Parathyroid adenoma (tissue), 2 donors: ENCODE measurements around the gene FBXO36.
"Not testable (repeated sequence)": the region's sequence is repeated elsewhere in the genome, so short reads cannot be mapped to it uniquely, and the experiment has no call there.

ENCODE experiments used
- H2AFZ ChIP-seq: fragments of 300-600 bp; sonication (generic); one replicate; pipeline ENCODE4 v1.7.0; 2017; ENCODE audit warnings: antibody characterized with exemption, mild to moderate bottlenecking
- H3K27ac ChIP-seq: fragments of 300-600 bp; sonication (generic); one replicate; pipeline ENCODE4 v1.7.0; 2017
- H3K27me3 ChIP-seq: fragments of 300-600 bp; sonication (generic); one replicate; pipeline ENCODE4 v1.7.0; 2017; ENCODE audit warnings: low read length; ENCODE audit not compliant: control insufficient read depth, insufficient read depth
- H3K36me3 ChIP-seq: fragments of 300-600 bp; sonication (generic); one replicate; pipeline ENCODE4 v1.7.0; 2017; ENCODE audit warnings: low read length; ENCODE audit not compliant: control insufficient read depth, insufficient read depth
- H3K4me1 ChIP-seq: fragments of 300-600 bp; sonication (generic); one replicate; pipeline ENCODE4 v1.7.0; 2017; ENCODE audit warnings: control low read depth
- H3K4me2 ChIP-seq: fragments of 300-600 bp; sonication (generic); one replicate; pipeline ENCODE4 v1.7.0; 2017; ENCODE audit warnings: low read length
- H3K4me3 ChIP-seq: fragments of 300-600 bp; sonication (generic); one replicate; pipeline ENCODE4 v1.7.0; 2017; ENCODE audit warnings: low read depth, low read length
- H3K79me2 ChIP-seq: fragments of 300-600 bp; sonication (generic); one replicate; pipeline ENCODE4 v1.7.0; 2017; ENCODE audit warnings: control low read depth
- H3K9ac ChIP-seq: fragments of 300-600 bp; sonication (generic); one replicate; pipeline ENCODE4 v1.7.0; 2017; ENCODE audit warnings: mild to moderate bottlenecking
- H3K9me3 ChIP-seq: fragments of 300-600 bp; sonication (generic); one replicate; pipeline ENCODE4 v1.7.0; 2017; ENCODE audit warnings: low read length; ENCODE audit not compliant: control insufficient read depth
- CTCF ChIP-seq: fragments of 300-600 bp; sonication (generic); IDR thresholded peaks from one replicate; pipeline ENCODE4 v1.7.0; 2017; ENCODE audit warnings: antibody characterized with exemption, mild to moderate bottlenecking
- donor health status: primary hyperparathyroidism.

The FBXO36 gene

GRCh38 chr2:229899604-229900003 is 22.7 kb upstream of the FBXO36 start:
- Histone ChIP-seq H3K27me3 (no peaks in the 10 kb centered on the region), H3K9ac (no peak overlapping the region), H3K27ac (no peak overlapping the region), H3K4me1 (peaks cover 5% of the 10 kb centered on the region), H3K4me2 (no peak overlapping the region), H2AFZ (no peak overlapping the region), H3K4me3 (no peak overlapping the region), H3K79me2 (peaks cover 52% of the 10 kb centered on the region), H3K9me3 (no peaks in the 10 kb centered on the region), H3K36me3 (no peaks in the 10 kb centered on the region)
- no peak for TF ChIP-seq CTCF

- Histone ChIP-seq H3K36me3 (no peaks in the 10 kb centered on the region), H3K4me1 (peaks cover 5% of the 10 kb centered on the region), H3K9ac (no peak overlapping the region), H3K9me3 (no peaks in the 10 kb centered on the region), H3K79me2 (peaks cover 52% of the 10 kb centered on the region), H3K27ac (no peak overlapping the region), H3K4me3 (no peak overlapping the region), H3K4me2 (no peak overlapping the region), H2AFZ (no peak overlapping the region), H3K27me3 (no peaks in the 10 kb centered on the region)
- TF ChIP-seq CTCF: no peak
Measured at GRCh38 chr2:229900012-229900411, 22.3 kb upstream of the FBXO36 start.

- H3K9me3 ChIP-seq, H2AFZ ChIP-seq, H3K4me2 ChIP-seq, H3K36me3 ChIP-seq, H3K4me1 ChIP-seq, H3K9ac ChIP-seq, H3K27me3 ChIP-seq, H3K4me3 ChIP-seq, H3K27ac ChIP-seq: not testable (repeated sequence)
- H3K79me2 ChIP-seq: peaks cover 53% of the 10 kb centered on the region
Measured at GRCh38 chr2:229900514-229900913, 21.8 kb upstream of the FBXO36 start.

GRCh38 chr2:229901819-229902218 is 20.5 kb upstream of the FBXO36 start:
- H3K4me2 ChIP-seq: no peak overlapping the region
- no peak for TF ChIP-seq CTCF
- no peaks in the 10 kb centered on the region for H3K27me3 ChIP-seq
- H3K4me1 ChIP-seq: peaks cover 5% of the 10 kb centered on the region
- no peaks in the 10 kb centered on the region for H3K36me3 ChIP-seq
- no peaks in the 10 kb centered on the region for H3K9me3 ChIP-seq
- no peak overlapping the region for H2AFZ ChIP-seq
- H3K4me3 ChIP-seq: no peak overlapping the region
- H3K79me2 ChIP-seq: peaks cover 59% of the 10 kb centered on the region
- no peak overlapping the region for H3K9ac ChIP-seq
- no peak overlapping the region for H3K27ac ChIP-seq

- no peak overlapping the region for H2AFZ ChIP-seq
- no peak overlapping the region for H3K4me3 ChIP-seq
- H3K9me3 ChIP-seq: no peaks in the 10 kb centered on the region
- H3K9ac ChIP-seq: no peak overlapping the region
- no peaks in the 10 kb centered on the region for H3K27me3 ChIP-seq
- no peak overlapping the region for H3K4me2 ChIP-seq
- H3K27ac ChIP-seq: no peak overlapping the region
- H3K79me2 ChIP-seq: peaks cover 54% of the 10 kb centered on the region
- H3K36me3 ChIP-seq: no peaks in the 10 kb centered on the region
- H3K4me1 ChIP-seq: peaks cover 5% of the 10 kb centered on the region
- TF ChIP-seq CTCF: no peak
Measured at GRCh38 chr2:229903037-229903436, 19.3 kb upstream of the FBXO36 start.
